ENCODE data around the gene DMD.

The DMD gene

DNA sequence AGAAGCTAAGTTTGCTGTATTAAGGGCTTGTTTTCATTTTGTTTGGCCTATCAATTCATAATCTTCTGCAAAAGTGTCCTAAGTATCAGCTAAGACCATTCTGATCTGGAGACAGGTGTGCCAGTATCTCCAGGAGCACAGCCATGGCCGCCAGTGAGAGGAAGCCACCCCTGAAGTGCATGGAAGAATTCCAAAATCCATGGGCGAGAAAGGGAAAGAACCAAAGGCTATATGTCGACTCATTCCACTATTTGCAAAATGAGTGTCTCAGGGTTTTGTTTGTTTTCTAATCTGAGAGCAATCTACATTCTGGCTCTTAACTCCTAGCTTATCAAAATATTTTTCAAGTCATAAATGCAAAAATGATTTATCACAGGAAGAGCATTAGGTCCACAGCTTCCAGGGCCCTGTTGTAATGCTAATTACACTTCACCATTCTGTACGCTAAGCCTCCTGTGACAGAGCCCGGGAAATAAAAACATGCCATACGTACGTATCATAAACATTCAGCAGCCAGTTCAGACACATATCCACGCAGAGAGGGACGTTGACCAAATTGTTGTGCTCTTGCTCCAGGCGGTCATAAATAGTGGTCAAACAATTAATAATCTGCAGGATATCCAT lies 2002.2 kb downstream of the DMD start:
- H3K4me3 ChIP-seq (ENCODE audit: low read length in 2 of 2): no peak overlapping the region
- no peak overlapping the region for H3K27ac ChIP-seq (ENCODE audit: low read length)
- no peaks in the 10 kb centered on the region for H3K36me3 ChIP-seq (ENCODE audit: control insufficient read depth in 2 of 2, insufficient read depth in 2 of 2, low read length in 2 of 2)
- no peaks in the 10 kb centered on the region for H3K9me3 ChIP-seq (ENCODE audit: control insufficient read depth in 2 of 2, low read length in 2 of 2)
- no peak overlapping the region for H3K9ac ChIP-seq (ENCODE audit: low read length in 2 of 2)
- peaks cover 6% of the 10 kb centered on the region for H3K4me1 ChIP-seq (ENCODE audit: control insufficient read depth, insufficient read depth, low read length)
- no peaks in the 10 kb centered on the region for H3K27me3 ChIP-seq (ENCODE audit: control insufficient read depth in 1 of 2, insufficient read depth in 2 of 2, low read length in 2 of 2)

DNA sequence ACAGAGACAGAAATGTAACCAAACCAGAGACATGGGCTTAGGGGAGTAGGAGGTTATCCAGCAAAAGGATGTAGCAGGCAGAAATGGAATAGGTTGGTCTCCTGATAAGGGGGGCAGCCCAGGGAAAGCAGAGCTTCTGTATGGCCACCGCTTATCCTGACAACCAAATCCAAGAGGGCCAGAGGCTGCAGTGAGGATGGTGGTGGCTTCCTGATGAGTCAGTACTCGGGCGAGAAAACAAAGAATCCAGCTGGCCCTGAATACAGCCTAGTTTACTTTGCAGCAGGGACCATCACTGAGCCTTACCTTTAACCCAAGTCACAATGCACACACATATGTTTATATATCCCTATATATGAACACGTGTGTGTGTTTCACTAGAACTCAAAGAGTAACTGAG lies 2009.8 kb downstream of the DMD start:
- H3K9ac ChIP-seq (ENCODE audit: low read length in 2 of 2): no peak overlapping the region
- no peaks in the 10 kb centered on the region for H3K9me3 ChIP-seq (ENCODE audit: control insufficient read depth in 2 of 2, low read length in 2 of 2)
- no peak overlapping the region for H3K4me3 ChIP-seq (ENCODE audit: low read length in 2 of 2)
- no peaks in the 10 kb centered on the region for H3K27me3 ChIP-seq (ENCODE audit: control insufficient read depth in 1 of 2, insufficient read depth in 2 of 2, low read length in 2 of 2)
- no peaks in the 10 kb centered on the region for H3K4me1 ChIP-seq (ENCODE audit: control insufficient read depth, insufficient read depth, low read length)
- no peak overlapping the region for H3K27ac ChIP-seq (ENCODE audit: low read length)
- H3K36me3 ChIP-seq (ENCODE audit: control insufficient read depth in 2 of 2, insufficient read depth in 2 of 2, low read length in 2 of 2): peaks cover 0 to 5% of the 10 kb centered on the region in 2 donors

DNA sequence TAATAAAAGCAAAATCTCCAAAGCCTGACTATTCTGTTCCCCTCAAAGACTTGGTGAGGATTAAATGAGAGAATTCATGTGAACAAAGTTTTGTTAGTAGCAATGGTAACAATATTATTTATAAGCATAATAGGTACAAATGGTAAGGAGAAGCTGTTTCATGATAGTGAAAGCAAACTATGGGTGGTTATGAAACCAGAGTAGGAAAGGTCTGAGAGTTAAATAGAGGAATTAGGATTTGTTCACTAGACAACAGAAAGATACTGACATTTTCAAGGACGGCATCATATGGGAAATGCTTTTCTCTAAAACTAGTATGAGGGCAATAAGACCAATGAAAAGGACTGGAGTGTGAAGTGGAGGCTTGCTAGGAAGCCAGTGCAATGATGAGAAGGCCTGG lies 2010.9 kb downstream of the DMD start:
- H3K27ac ChIP-seq (ENCODE audit: low read length): no peak overlapping the region
- H3K9ac ChIP-seq (ENCODE audit: low read length in 2 of 2): no peak overlapping the region
- no peaks in the 10 kb centered on the region for H3K27me3 ChIP-seq (ENCODE audit: control insufficient read depth in 1 of 2, insufficient read depth in 2 of 2, low read length in 2 of 2)
- H3K36me3 ChIP-seq (ENCODE audit: control insufficient read depth in 2 of 2, insufficient read depth in 2 of 2, low read length in 2 of 2): peaks cover 0 to 5% of the 10 kb centered on the region in 2 donors
- no peaks in the 10 kb centered on the region for H3K4me1 ChIP-seq (ENCODE audit: control insufficient read depth, insufficient read depth, low read length)
- no peak overlapping the region for H3K4me3 ChIP-seq (ENCODE audit: low read length in 2 of 2)
- H3K9me3 ChIP-seq (ENCODE audit: control insufficient read depth in 2 of 2, low read length in 2 of 2): no peaks in the 10 kb centered on the region

DNA sequence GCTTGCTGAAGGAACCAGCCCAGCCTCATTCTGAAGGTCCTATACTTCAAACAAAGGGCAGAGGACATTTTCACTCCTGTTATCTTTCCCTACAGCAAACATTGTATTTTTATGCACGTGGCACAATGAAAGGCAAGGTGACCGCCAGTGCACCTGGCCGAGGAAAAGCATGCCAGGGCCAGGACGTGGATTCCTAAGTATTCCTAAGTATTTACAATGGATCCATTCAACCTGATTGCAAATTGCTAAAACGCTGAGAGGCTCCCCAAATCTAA lies 2011.6 kb downstream of the DMD start:
- Histone ChIP-seq H3K9ac (ENCODE audit: low read length in 2 of 2) (no peak overlapping the region), H3K27ac (ENCODE audit: low read length) (no peak overlapping the region), H3K4me3 (ENCODE audit: low read length in 2 of 2) (no peak overlapping the region), H3K9me3 (ENCODE audit: control insufficient read depth in 2 of 2, low read length in 2 of 2) (no peaks in the 10 kb centered on the region), H3K36me3 (ENCODE audit: control insufficient read depth in 2 of 2, insufficient read depth in 2 of 2, low read length in 2 of 2) (peaks cover 0 to 5% of the 10 kb centered on the region in 2 donors), H3K4me1 (ENCODE audit: control insufficient read depth, insufficient read depth, low read length) (no peaks in the 10 kb centered on the region), H3K27me3 (ENCODE audit: control insufficient read depth in 1 of 2, insufficient read depth in 2 of 2, low read length in 2 of 2) (no peaks in the 10 kb centered on the region)

DNA sequence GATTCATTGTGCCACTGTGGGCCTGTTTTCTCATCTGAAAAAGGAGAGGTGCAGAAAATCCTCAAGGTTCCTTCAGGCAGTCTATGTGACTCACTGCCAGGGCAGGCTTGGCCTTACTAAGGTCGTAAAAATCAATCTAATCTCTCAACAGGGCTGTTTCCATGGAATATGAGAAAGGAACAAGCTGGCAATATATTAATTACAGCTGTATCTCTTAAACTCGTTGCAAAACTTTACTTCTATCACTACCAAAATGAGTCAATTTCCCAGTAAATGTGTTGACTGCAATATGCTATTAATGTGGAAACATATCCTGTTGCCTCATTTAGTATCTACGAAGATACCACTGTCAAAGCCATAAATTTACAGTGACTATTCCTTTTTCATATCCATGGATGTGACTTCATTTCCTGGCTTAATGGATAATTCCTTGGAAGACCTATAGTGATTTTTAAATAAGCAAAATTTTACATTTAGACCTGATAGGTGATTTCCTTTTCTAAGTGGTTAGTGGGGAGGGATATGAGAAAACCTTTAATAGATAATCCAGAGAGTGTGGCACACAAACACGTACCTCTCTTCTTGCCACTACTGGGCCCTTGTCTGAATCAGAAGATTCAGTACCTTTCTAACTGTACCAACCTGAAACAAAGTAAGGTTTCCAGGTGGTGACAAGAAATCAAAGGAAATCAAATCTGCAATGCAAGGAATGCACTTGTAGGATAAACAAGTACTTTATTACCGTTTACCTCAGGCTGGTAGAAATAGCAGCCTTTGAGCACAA lies 2012.1 kb downstream of the DMD start:
- Histone ChIP-seq H3K36me3 (ENCODE audit: control insufficient read depth in 2 of 2, insufficient read depth in 2 of 2, low read length in 2 of 2) (peaks cover 0 to 5% of the 10 kb centered on the region in 2 donors), H3K27me3 (ENCODE audit: control insufficient read depth in 1 of 2, insufficient read depth in 2 of 2, low read length in 2 of 2) (no peaks in the 10 kb centered on the region), H3K4me1 (ENCODE audit: control insufficient read depth, insufficient read depth, low read length) (no peaks in the 10 kb centered on the region), H3K9ac (ENCODE audit: low read length in 2 of 2) (no peak overlapping the region), H3K4me3 (ENCODE audit: low read length in 2 of 2) (no peak overlapping the region), H3K27ac (ENCODE audit: low read length) (no peak overlapping the region), H3K9me3 (ENCODE audit: control insufficient read depth in 2 of 2, low read length in 2 of 2) (no peaks in the 10 kb centered on the region)

DNA sequence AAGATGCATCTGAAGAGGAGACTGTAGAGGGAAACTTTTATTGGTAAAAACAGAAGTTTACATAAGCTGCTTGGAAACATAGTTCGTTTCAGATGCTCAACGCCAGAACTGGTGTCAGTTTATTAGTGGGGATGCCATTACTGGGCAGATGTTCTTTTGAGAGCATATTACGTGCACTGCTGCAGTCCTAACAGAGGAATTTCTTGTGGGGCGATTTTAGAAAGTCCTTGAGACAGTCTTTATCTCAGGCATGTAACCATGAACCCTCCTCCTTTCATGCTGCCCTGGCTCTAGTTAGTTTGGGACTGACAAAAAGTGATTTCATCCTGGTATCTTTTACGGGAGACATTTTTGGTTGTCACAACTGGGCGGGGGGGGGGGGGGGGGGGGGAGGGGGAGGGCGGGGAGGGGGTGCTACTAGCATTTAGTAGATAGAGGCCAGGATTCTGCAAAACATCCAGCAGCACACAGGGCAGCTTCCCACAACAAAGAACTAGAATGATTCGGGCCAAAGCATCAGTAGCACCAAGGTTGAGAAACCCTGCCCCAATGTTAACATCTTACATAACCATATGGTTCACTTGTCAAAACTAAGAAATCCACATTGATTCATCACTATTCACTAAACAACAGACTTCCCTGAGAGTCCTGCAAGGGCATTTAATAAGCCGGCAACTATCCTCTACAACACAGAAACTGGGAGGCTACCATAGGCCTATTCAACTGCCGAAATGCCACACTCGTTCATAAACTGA lies 2021.0 kb downstream of the DMD start:
- Histone ChIP-seq H3K27me3 (ENCODE audit: control insufficient read depth in 1 of 2, insufficient read depth in 2 of 2, low read length in 2 of 2) (no peaks in the 10 kb centered on the region), H3K27ac (ENCODE audit: low read length) (no peak overlapping the region), H3K9me3 (ENCODE audit: control insufficient read depth in 2 of 2, low read length in 2 of 2) (no peaks in the 10 kb centered on the region), H3K9ac (ENCODE audit: low read length in 2 of 2) (no peak overlapping the region), H3K4me3 (ENCODE audit: low read length in 2 of 2) (no peak overlapping the region), H3K4me1 (ENCODE audit: control insufficient read depth, insufficient read depth, low read length) (no peaks in the 10 kb centered on the region), H3K36me3 (ENCODE audit: control insufficient read depth in 2 of 2, insufficient read depth in 2 of 2, low read length in 2 of 2) (no peaks in the 10 kb centered on the region)

DNA sequence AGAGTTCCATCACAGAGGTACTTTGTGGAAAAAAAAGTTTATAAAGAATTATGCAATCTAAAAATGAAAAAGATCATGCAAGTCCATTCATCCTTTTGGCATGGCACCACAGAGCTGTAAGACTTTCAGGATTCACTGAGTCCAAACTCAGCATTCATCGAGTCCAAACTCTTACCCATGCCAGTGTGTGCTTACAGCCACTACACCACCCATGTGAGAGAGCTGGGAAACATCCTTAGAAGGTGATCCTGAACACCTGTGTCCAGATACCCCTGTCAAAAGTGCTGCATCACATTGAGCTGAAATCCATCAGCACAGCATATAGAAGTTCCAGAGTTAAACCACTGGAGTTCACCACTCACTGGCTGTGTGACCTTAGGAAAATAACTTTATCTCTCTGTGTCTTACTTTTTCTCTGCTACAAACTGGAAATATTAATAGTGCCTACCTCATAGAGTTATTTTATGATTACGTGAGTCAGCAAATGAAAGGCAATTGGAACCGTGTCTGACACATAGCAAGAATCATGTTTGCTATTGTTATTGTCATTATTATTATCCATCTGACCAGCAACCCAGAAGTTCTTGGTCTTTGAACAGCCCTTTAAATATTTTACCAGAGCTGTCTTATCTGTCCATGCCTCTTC lies 2024.5 kb downstream of the DMD start:
- Histone ChIP-seq H3K9me3 (ENCODE audit: control insufficient read depth in 2 of 2, low read length in 2 of 2) (no peaks in the 10 kb centered on the region), H3K9ac (ENCODE audit: low read length in 2 of 2) (no peak overlapping the region), H3K4me3 (ENCODE audit: low read length in 2 of 2) (no peak overlapping the region), H3K4me1 (ENCODE audit: control insufficient read depth, insufficient read depth, low read length) (no peaks in the 10 kb centered on the region), H3K36me3 (ENCODE audit: control insufficient read depth in 2 of 2, insufficient read depth in 2 of 2, low read length in 2 of 2) (no peaks in the 10 kb centered on the region), H3K27ac (ENCODE audit: low read length) (no peak overlapping the region), H3K27me3 (ENCODE audit: control insufficient read depth in 1 of 2, insufficient read depth in 2 of 2, low read length in 2 of 2) (no peaks in the 10 kb centered on the region)

DNA sequence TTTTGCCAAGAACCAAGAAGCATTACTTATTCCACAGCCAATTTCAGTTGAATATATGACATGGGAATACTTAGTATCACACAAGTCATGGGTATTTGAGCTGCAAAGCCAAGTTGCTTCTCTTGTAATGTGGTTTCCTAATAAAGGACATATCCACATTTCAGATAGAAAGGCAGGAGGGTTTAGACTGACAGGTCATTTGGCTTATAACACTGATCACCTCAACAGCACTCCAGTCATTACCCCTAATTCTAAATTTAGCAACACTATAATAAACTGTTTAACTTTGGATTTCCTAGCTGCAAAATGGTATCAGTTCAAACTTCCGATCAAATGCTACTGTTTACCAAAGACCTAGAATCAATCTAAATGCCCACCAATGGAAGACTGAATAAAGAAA lies 2025.5 kb downstream of the DMD start:
- no peaks in the 10 kb centered on the region for H3K4me1 ChIP-seq (ENCODE audit: control insufficient read depth, insufficient read depth, low read length)
- H3K36me3 ChIP-seq (ENCODE audit: control insufficient read depth in 2 of 2, insufficient read depth in 2 of 2, low read length in 2 of 2): no peaks in the 10 kb centered on the region
- H3K9ac ChIP-seq (ENCODE audit: low read length in 2 of 2): no peak overlapping the region
- no peak overlapping the region for H3K4me3 ChIP-seq (ENCODE audit: low read length in 2 of 2)
- no peaks in the 10 kb centered on the region for H3K9me3 ChIP-seq (ENCODE audit: control insufficient read depth in 2 of 2, low read length in 2 of 2)
- no peak overlapping the region for H3K27ac ChIP-seq (ENCODE audit: low read length)
- no peaks in the 10 kb centered on the region for H3K27me3 ChIP-seq (ENCODE audit: control insufficient read depth in 1 of 2, insufficient read depth in 2 of 2, low read length in 2 of 2)

DNA sequence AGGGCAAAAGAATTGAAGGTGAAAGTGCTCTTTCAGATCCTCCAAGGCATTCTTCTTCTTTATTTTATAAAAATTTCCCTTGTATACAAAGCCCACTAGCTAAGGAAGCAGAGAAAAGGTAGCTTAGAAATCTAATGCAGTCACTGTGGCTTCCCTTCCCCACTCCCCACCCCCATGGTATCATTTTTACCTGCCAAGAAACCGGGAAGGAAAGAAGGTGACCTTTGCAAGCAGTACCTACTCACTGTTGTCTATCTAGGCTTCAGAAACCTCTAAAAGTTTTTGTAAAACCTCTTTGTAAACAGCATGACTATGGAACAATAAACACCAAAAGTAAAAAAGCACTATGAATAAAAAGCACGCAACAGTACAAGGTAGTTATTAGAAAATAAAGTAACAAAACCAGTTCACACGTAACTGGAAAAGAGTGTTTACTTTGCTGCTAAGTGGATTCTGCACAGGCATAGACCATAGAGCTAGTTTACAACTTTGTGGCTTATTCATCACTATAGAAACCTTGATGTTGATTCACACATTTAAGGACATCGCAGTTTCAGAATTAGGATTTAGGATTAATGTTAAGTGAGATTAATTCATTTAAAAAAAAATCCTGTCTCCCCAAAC lies 2029.9 kb downstream of the DMD start:
- no peaks in the 10 kb centered on the region for H3K9me3 ChIP-seq (ENCODE audit: control insufficient read depth in 2 of 2, low read length in 2 of 2)

DNA sequence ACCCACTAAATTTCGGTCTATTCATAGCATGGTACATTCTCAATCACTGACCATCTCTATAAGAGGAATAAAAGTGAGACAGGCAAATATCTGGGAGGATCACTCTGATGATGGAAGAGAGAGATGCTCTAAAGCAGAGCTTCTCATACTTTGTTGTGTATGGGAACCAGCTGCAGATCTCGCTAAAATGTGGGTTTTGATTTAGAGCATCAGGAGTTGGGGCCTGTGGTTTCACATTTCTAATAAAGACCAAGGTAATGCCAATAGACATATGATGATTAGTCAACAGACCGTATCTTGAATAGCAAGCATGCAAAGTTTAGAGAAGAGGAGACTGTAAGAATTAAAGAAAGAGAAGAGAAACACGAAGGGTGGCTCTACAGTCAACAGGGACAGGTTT lies 2032.1 kb downstream of the DMD start:
- H3K9me3 ChIP-seq (ENCODE audit: control insufficient read depth in 2 of 2, low read length in 2 of 2): no peaks in the 10 kb centered on the region
- H3K27ac ChIP-seq (ENCODE audit: low read length): no peak overlapping the region
- H3K4me3 ChIP-seq (ENCODE audit: low read length in 2 of 2): no peak overlapping the region
- H3K36me3 ChIP-seq (ENCODE audit: control insufficient read depth in 2 of 2, insufficient read depth in 2 of 2, low read length in 2 of 2): no peaks in the 10 kb centered on the region
- no peak overlapping the region for H3K9ac ChIP-seq (ENCODE audit: low read length in 2 of 2)
- H3K4me1 ChIP-seq (ENCODE audit: control insufficient read depth, insufficient read depth, low read length): no peaks in the 10 kb centered on the region
- H3K27me3 ChIP-seq (ENCODE audit: control insufficient read depth in 1 of 2, insufficient read depth in 2 of 2, low read length in 2 of 2): no peaks in the 10 kb centered on the region

More for the DNA sequence above, 2029.9 kb downstream of the DMD start:
- Histone ChIP-seq H3K4me1 (ENCODE audit: control insufficient read depth, insufficient read depth, low read length) (no peaks in the 10 kb centered on the region), H3K9ac (ENCODE audit: low read length in 2 of 2) (no peak overlapping the region), H3K36me3 (ENCODE audit: control insufficient read depth in 2 of 2, insufficient read depth in 2 of 2, low read length in 2 of 2) (no peaks in the 10 kb centered on the region), H3K4me3 (ENCODE audit: low read length in 2 of 2) (no peak overlapping the region), H3K27ac (ENCODE audit: low read length) (no peak overlapping the region), H3K27me3 (ENCODE audit: control insufficient read depth in 1 of 2, insufficient read depth in 2 of 2, low read length in 2 of 2) (no peaks in the 10 kb centered on the region)

Data from stomach smooth muscle (tissue), 2 donors.